Osteoblast (primary cell): ENCODE measurements around the gene TNIP3. TPM values are rescaled to one million over a fixed set of nuclear protein-coding genes. Genes with fewer than 3 reads are reported as not detected.

ENCODE experiments used
- DNase-seq: peaks from one replicate; pipeline ENCODE4 v3.0.0; 2011; ENCODE audit warnings: low spot score, mixed read lengths; ENCODE audit not compliant: insufficient read length; ENCODE audit errors: missing footprints
- H2AFZ ChIP-seq: 2 replicates; pipeline ENCODE4 v1.6.0; 2011; ENCODE audit warnings: mild to moderate bottlenecking, low read length
- H3K27ac ChIP-seq: 2 replicates; pipeline ENCODE4 v1.5.1; 2011; ENCODE audit warnings: mild to moderate bottlenecking, low read depth, low read length, moderate library complexity
- H3K27me3 ChIP-seq: 2 replicates; pipeline ENCODE4 v1.6.0; 2012; ENCODE audit warnings: mild to moderate bottlenecking, control low read depth, inconsistent platforms, low read length, moderate library complexity; ENCODE audit not compliant: insufficient read depth
- H3K36me3 ChIP-seq: 2 replicates; pipeline ENCODE4 v1.5.1; 2011; ENCODE audit warnings: mild to moderate bottlenecking, low read length, control low read depth, moderate library complexity; ENCODE audit not compliant: insufficient read depth
- H3K4me1 ChIP-seq: 2 replicates; pipeline ENCODE4 v1.5.1; 2011; ENCODE audit warnings: mild to moderate bottlenecking, low read length, control low read depth, moderate library complexity; ENCODE audit not compliant: insufficient read depth
- H3K4me2 ChIP-seq: 2 replicates; pipeline ENCODE4 v1.6.0; 2011; ENCODE audit warnings: mild to moderate bottlenecking, low read length; ENCODE audit not compliant: insufficient read depth
- H3K4me3 ChIP-seq: fragments of 200-600 bp; sonication (generic); 3 replicates; pipeline ENCODE4 v1.5.1; 2012; ENCODE audit warnings: mild to moderate bottlenecking, low read length, inconsistent platforms; ENCODE audit not compliant: insufficient read depth
- H3K79me2 ChIP-seq: 2 replicates; pipeline ENCODE4 v1.6.0; 2012; ENCODE audit warnings: mild to moderate bottlenecking, low read length, control low read depth, inconsistent platforms; ENCODE audit not compliant: insufficient read depth
- H3K9me3 ChIP-seq: 2 replicates; pipeline ENCODE4 v1.5.1; 2011; ENCODE audit warnings: low read depth, low read length, control low read depth
- H4K20me1 ChIP-seq: 2 replicates; pipeline ENCODE4 v1.6.0; 2012; ENCODE audit warnings: mild to moderate bottlenecking, low read length, control low read depth; ENCODE audit not compliant: insufficient read depth
- CTCF ChIP-seq: IDR thresholded peaks from 2 replicates; pipeline ENCODE4 v1.5.1; 2011; ENCODE audit warnings: mild to moderate bottlenecking, low read depth, low read length, moderate library complexity; ENCODE audit errors: extremely low read depth
- small RNA-seq: library from RNA; depleted of rRNA; stranded (forward); fragments of <200 nt; gene quantifications from one replicate; pipeline ENCODE3, GENCODE V24; 2012
- total RNA-seq: library from RNA; depleted of rRNA; stranded (reverse); fragments of >200 nt; gene quantifications from 2 replicates; pipeline ENCODE4 v1.2.3, GENCODE V29; 2012

The TNIP3 gene
- total RNA-seq, 1 donor = 0.72 TPM

- peaks cover 4% of the 10 kb centered on the region for H3K27me3 ChIP-seq
- H3K79me2 ChIP-seq = no peaks in the 10 kb centered on the region
- H3K9me3 ChIP-seq = no peaks in the 10 kb centered on the region
- no peak overlapping the region for H3K4me2 ChIP-seq
- DNase-seq = no peak
- no peaks in the 10 kb centered on the region for H3K36me3 ChIP-seq
- H4K20me1 ChIP-seq = no peaks in the 10 kb centered on the region
- no peaks in the 10 kb centered on the region for H3K4me1 ChIP-seq
- no peak for TF ChIP-seq CTCF
- H2AFZ ChIP-seq = no peak overlapping the region
- no peak overlapping the region for H3K4me3 ChIP-seq
- H3K27ac ChIP-seq = no peak overlapping the region
These were observed 75.3 kb downstream of the TNIP3 start for GRCh38 chr4:121088867-121089266.

Small RNA genes lying within 50 kb of the gene (small RNA-seq; reads per million reads assigned to genes)
- gene RNU6-948P = not detected

Other genes starting within 250 kb of the TNIP3 start
- gene PRDM5, start 241.6 kb downstream of the TNIP3 start, total RNA-seq = 39.4 and 42.4 TPM in 2 replicates
- gene NDNF, start 91.8 kb downstream of the TNIP3 start, total RNA-seq = 9.8 and 11.5 TPM in 2 replicates
- gene QRFPR, start 216.7 kb upstream of the TNIP3 start, total RNA-seq = not detected in 2 replicates